Mucosa of gallbladder (tissue), 1 donor: ENCODE results near the gene LOXL1. TPM values are rescaled to one million over a fixed set of nuclear protein-coding genes. Genes with fewer than 3 reads are reported as not detected.
"Not testable (repeated sequence)": the region's sequence is repeated elsewhere in the genome, so short reads cannot be mapped to it uniquely, and the experiment has no call there.

Experiments
- DNase-seq: peaks from one replicate; pipeline ENCODE4 v3.0.0-alpha.2; 2020; ENCODE audit warnings: low spot score
- total RNA-seq: library from RNA; stranded (reverse); gene quantifications from one replicate; pipeline ENCODE4 v1.2.1, GENCODE V29; 2021
- donor health status: DM: no; HTN: no; CAD: no.

Gene LOXL1
- total RNA-seq, 1 donor from 2014 or later: 20.2 TPM

DNA sequence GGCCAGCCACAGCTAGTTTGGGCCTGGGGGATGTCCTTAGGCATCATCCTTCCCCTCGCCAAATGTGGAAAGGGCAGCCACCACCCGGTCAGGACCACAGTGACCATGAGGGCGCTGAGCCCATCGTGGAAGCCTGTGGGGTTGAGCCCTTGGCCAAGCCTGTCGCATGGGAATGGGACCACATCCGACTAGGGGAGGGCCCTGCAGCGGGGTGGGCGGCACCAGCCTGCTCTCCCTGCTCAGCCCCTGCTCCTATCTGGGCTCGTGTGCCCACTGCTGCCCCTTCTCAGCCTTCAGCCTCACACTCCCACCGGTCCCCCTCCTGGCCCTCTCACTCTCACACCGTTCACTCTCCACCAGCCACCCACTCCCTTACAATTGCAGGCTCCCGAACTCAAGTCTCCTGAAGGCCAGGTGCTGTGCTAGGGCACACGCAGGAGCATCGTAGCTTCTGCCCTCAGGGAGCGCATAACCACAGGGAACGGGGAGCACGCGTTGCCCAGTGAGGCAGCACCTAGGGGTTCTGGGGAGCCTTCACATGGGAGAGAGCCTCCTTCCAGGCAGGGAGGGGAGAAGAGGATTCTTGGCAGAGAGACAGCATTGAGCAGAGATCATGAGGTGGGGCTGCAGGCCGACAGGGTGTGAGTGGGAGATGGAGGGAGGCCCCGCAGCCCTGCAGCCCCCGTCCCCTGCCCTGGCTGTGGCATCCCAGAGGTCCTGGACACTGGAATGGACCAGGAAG lies 26.1 kb downstream of the LOXL1 start:
- no peak for DNase-seq

DNA sequence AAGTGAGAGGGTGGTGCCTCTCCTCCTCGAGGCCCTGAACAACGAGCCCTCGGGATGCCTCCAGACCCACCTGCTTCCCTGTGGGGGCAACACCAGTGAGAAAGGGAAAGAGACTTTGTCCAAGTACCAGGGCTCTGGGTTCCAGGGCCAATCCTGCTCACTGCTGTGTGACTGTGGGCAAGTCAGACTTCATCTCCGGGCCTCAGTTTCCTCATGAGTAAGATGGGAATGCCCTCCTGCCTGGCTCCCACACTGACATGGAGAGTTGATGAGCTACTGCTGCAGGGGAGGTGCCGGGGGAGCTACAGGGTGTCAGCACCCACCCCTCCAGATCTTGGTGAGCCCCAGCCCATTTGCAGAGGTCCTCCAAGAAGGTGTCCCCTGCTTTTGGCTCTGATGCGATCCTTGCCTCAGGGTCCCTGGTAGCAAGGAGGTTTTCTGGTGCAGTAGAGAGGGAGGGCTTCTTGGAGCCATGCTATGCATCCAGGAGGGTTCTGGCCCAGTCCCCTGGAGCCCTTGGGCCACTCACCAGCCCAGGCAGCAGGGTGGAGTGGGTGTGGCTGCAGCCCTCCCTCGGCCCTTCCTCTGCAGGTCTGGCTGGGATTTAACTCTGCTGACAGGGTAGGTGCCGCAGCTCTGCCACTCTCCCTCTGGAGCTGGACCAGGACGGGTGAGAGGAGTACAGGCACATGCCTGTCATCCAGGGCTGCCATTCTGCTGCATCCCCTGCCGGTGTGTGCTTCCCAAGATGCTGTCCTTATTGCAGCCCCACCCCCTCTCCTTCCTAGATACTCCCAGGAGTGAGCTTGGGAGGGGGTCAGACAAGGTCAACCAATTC lies 26.9 kb downstream of the LOXL1 start:
- no peak for DNase-seq

DNA sequence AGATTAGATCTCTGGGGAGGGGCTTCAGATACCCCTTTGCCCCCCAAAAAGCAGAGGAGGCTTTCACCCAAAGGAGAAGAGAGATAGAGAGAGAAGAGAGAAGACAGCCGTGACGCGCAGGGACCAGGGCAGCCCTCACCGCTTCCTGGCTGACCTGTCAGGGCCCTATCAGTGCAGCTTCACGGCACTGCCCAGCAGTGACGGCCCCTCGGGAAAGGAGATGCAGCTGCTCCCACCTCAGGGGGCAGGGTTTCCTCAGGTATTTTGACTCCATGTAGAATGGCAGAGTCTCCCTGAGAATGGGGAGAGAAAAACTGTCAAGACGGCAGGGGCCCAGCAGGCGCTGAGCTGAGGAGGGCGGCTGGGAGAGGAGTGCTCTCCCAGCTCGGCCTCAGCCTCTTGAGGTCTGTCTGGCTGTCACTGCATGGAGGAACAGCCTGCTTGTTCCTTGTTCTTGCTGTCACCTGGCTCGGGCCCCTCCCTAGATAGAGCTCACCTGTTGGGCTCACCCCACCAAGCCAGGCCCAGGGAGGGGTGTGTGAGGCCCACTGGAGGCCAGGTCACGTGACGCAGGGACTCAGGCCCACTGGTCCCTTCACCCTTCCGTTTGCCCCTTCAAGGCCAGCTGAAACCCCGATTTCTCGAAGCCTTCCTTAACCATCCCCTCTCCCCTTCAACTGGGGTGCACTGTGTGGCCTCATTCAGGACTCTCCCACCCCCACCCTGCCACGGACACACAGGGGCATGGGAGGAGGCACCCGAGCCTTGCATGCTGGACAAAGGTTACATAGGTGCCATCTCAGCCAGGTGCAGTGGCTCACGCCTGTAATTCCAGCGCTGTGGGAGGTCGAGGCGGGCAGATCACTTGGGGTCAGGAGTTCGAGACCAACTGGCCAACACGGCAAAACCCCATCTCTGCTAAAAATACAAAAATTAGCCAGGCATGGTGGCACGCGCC lies 28.2 kb downstream of the LOXL1 start:
- DNase-seq: no peak

DNA sequence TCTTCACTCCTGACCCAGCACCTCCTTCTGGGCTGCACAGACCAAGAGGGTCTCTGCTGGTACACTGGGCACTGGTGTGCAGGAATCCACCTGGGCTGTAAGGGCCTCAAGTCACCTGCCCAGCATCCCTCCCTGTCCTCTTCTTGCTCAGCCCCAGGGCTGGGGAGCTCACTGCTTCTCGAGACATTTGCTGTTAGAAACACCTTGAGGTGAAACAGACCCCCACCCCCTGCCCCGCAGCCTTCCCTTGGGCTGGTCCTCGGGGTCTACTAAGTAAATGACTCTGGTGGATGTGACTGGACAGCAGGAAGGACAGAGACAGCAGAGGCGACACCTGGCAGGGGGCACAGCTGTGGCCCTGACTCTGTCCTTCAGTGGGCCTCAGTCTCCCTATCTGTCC lies 29.1 kb downstream of the LOXL1 start:
- no peak for DNase-seq

DNA sequence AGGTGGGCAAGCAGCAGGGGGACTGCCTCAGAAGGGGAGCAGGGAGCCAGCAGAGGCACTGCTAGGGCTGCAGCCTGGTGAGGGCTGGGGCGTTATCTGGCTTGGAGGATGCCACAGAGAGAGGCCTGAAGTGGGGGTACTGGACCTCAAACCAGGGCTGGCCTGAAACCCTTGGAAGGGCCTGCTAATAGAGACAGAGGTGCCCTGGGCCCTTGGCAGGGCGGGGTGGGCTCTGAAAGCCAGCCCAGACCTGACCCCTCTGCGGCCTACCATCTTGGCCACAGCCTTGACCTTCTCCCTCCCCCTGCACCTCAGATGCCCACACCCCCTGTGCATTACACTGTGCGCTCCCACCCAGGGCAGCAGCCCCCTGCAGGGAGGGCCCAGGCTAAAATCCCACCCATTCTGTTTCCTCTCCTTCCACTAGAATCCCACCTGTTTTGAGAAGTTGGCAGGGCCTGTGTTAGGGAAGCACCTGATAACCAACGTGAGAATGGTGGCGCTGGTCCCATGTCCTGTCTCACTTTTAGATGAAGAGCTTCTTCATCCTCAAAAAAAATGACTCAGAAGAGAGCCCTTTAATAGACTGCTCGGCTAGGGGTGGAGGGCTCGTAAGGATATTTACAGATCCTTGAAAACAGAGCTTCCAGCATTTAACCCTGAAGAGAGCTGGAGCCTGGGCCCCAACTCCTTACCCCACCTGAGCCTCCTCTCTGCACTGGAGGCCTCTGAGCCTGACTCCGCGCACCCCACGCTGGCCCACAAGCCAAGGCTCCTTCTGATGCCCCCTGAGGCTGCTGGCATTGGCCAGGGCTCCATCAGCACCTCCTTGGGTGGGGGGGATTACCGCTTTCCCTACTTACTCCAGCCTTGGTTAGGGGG lies 29.8 kb downstream of the LOXL1 start:
- DNase-seq: no peak

DNA sequence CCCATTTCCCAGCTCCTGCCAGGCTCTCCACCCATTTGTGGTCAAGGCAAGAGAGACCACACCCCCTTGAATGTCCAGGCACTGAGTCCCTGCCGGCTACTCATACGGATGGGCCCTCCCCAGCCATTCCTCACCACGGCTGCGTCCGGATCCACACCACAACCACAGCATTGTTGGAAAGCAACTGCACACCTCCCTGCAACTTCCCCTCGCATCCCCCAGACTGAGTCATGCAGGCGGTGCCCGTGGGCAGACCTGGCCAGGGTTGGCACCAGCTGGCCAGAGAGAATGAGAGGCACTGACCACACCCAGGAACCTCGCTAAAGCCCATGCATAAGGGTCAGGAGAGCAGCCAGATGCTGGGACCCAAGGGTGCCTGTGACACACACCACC lies 30.5 kb downstream of the LOXL1 start:
- DNase-seq: no peak

DNA sequence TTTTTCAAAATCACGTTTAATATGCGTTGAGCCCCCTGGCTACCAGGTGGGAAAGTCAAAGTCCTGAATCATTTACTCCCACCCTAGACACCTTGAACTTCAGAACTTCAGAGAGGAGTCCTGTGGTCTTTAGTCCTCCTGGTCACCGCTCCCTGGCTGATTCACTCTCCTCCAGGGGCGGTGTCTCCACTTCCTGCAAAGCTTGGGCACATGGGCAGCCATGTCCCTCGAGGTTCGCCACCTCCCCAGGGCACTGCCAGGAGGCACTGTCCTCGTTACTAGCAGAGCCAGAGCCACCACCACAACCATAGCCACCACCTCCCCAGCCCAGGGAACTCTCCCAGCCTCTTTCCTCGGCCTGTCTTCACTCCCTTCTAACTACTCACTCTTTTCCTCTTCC lies 31.0 kb downstream of the LOXL1 start:
- no peak for DNase-seq

DNA sequence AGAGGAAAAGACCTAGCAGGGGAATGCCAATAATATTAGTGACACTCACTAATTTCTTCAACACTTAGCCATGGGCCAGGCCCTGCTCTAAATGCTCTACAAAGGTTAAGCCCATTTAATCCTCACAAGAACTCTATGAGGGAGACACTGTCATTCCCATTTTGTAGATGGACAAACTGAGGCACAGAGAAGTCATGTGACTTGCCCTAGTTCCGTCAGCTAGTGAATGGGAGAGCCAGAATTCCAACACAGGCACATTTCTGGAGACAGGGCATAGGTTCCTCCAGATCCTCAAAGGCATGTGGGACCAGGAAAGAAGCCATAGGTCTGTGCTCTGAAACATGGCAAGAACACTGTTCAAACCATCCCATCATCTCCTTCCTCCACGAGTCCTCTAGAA lies 31.5 kb downstream of the LOXL1 start:
- no peak for DNase-seq

DNA sequence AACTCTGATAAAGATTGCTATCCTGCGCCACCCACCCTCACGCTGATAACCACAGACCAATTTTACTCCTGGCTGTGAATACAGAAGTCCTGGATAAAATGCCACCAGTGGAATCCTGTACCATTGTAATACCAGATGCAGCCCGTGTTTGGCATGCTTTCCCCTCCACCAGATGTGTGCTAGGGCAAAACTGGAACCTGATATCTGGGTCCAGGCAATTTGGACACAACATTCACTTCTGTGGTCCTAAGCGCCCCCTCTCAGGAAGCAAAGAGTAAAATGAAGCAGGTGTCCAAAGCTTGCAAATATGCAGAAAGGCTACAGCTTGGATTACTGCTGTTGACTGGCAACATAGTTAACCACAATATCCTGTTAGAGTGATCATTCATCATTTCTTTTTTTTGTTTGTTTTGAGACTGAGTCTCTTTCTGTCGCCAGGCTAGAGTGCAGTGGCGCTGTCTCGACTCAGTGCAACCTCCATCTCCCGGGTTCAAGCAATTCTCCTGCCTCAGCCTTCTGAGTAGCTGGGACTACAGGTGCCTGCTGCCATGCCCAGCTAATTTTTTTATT lies 32.8 kb downstream of the LOXL1 start:
- no peak for DNase-seq

DNA sequence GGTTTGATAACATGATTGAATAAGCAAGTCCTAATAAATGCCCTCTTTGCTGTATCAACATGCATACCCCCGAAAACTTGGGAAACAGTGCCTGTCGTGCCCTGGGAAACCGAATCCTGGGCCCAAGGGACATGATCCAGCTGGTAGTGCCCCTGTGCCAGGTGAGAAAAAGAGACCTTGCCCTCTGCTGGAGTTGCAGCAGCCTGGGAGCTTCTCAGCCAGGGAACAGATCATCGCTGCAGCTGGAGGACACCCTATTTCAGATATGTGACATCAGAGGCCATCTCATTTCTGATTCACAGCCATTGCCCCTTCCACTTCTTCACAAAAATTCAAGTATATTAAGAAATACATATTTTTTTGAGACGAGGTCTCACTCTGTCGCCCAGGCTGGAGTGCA lies 33.5 kb downstream of the LOXL1 start:
- DNase-seq: no peak

DNA sequence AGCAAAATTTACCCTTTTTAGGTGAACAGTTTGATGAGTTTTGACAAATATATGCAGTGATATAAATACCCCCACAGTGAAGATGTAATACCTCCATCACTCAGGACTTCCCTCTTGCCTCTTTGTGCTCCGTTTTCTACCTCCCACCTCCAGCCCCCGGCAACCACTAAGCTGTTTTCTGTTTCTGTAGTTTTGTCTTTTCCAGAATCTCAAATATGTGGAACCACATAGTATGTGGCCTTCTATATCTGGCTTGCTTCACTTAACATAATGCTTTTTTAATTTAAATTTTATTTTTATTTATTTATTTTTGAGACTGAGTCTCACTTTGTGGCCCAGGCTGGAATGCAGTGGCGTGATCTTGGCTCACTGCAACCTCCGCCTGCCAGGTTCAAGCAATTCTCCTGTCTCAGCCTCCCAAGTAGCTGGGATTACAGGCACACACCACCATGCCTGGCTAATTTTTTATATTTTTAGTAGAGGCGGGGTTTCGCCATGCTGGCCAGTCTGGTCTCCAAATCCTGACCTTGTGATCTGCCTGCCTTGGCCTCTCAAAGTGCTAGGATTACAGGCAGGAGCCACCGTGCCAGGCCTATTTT lies 34.3 kb downstream of the LOXL1 start:
- DNase-seq: not testable (repeated sequence)

DNA sequence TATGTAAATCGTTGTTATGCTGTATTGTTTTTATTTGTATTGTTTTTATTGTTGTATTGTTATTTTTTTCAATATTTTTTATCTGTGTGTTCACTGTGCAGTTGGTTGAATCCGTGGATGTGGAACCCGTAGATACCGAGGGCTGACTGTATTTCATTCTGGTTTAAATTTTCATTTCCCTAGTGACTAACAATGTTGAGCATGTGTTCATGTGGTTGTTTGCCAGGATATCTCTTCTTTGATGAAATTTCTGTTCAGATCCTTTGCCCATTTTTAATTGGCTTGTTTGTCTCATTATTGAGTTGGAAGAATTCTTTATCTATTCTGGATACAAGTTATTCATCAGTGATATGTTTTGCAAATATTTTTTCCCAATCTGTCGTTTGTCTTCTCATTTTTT lies 36.2 kb downstream of the LOXL1 start:
- no peak for DNase-seq

DNA sequence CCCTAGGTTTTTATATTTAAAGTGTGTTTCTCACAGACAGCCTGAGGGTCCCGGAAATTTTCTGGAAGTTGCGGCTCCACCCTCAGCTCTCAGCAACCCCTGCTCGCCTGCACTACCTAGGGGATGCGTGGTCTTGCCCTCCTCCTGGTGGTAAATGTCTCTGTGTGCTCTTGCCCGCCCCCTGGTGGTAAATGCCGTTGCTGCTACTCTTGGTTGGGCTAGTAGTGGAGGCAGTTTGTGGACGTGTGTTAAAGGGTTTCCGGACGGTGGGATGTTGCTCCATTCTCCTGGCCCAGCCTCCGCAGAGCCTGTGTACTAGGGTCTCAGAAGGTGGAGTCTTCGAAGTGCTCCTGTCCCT lies 38.5 kb downstream of the LOXL1 start:
- peak; percentile 83 for DNase-seq

DNA sequence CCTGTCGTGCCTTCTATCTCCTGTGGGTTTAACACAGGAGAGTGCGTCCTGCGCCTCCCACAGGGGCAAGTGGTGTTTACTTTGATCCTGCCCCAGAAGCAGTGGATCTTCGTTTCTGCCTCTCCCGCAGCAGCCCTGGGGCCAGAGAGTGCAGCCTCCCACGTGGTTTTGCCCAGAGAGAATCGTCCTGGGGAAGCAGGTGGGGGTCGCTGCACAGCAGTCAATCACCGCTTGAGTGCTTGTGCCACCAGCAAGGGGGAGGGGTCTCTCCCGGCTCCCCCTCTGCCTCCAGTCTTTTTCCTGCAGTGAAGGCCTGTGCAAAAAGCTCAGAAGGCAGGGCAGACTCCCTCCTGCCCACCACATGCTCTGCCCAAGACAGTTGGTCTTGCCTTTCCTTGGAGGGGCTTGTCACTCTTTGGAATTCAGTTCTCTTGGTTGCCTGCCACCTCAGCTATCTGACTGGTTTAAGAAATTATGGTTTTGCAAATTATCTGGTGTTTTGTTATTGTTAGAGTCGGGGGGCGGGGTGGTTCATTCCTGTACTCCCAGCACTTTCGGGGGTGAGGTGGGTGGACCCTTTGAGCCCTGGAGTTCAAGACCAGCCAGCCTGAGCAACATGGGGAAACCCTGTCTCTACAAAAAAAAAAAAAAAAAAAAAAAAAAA lies 39.0 kb downstream of the LOXL1 start:
- no peak for DNase-seq

DNA sequence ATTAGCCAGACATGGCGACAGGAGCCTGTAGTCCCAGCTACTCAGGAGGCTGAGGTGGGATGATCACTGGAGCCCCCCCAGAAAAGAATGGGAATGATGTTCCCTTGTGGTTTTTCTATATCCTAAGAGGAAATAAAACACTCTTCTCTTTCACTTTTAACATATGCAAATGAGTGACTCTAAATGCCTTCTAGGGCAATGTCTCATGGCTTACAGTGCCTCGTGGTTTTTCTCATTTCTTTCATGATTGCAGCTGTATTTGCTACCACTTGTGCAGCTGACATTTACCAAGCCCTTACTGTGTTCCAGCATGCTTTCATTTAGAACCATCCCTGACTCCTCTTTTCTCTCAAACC lies 39.5 kb downstream of the LOXL1 start:
- DNase-seq: no peak

DNA sequence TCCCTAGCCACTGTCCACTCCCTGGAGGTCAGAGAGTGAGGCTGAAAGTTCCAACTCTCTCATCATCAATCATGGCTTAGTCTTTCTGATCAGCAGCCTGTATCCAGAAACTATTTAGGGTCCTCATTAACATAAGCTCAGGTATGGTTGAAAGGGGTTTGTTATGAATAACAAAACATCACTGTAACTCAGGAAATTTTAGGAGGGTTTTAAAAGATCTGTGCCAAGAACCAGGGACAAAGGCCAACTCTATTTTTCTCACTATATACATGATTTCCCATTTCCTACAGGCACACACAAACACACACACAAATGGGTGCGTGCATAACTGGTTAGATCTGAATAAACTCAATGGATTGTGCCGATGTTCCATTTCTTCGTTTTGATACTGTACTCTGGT lies 42.2 kb downstream of the LOXL1 start:
- no peak for DNase-seq

DNA sequence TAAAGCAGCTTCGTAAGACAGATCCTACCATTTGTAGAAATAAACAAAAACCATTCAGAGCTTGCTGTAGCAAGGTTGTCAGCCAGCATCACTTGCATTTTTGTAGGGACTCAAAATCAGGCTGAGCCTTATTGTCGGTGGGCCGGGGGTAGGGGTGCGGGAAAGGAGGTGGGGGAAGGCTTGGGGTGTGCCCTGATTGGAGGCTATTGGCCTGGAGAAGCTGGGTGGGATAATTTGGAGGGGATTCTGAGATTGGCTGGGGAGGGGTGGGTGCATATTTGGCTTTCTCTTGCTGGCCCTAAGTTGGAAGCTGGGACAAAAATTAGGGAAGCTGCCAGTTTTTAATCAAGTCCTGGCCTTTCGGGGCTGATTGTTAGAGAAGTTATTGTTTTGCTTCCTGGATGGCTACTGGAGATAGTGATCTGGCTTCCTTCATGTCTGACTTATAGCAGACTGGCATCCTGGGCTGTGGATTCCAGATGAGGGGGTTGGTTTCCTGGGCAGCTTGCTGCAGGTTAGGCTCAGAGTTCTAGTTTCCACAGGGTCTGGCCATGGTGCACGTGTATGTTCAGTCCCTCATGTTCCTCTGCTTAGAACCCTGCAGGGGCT lies 43.0 kb downstream of the LOXL1 start:
- no peak for DNase-seq

DNA sequence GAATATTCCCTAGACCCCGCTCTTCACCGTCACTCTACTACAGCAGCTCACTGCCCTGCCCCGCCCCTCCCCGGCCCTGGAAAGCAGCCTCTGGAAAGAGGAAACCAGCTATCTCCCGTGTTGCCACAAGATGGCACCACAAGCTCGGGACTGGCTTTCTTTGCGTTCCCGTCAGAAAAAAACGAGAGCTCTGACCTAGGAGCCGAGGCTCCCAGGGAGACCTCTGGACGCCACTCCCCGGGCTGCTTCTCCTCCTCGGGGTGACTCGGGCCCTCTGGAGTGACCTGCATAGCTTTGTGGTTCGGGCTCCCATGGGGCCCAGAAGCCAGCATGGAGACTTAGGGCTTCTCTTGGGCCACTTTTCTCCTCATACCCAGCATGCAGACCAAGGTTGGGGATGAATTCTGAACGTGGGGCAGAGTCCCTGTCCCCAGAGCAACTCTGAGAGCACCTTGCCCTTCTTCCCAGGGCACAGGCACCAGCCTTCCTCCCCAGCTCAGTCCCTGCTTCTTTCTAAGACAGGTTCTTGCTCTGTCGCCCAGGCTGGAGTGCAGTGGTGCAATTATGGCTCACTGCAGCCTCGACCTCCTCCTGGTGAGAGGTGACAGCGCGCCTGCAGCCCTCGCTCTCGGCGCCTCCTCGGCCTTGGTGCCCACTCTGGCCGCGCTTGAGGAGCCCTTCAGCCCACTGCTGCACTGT lies 46.9 kb downstream of the LOXL1 start:
- DNase-seq: peak; percentile 89

DNA sequence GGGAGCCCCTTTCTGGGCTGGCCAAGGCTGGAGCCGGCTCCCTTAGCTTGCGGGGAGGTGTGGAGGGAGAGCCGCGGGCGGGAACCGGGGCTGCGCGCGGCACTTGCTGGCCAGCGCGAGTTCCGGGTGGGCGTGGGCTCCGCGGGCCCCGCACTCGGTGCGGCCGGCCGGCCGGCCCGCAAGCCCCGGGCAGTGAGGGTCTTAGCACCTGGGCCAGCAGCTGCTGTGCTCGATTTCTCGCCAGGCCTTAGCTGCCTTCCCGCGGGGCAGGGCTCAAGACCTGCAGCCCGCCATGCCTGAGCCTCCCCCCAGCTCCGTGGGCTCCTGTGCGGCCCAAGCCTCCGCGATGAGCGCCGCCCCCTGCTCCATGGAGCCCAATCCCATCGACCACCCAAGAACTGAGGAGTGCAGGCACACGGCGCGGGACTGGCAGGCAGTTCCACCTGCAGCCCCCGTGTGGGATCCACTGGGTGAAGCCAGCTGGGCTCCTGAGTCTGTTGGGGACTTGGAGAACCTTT lies 47.5 kb downstream of the LOXL1 start:
- not testable (repeated sequence) for DNase-seq
